Natural killer cell (primary cell): ENCODE data around the gene FBXL16. TPM values are rescaled to one million over a fixed set of nuclear protein-coding genes. Genes with fewer than 3 reads are reported as not detected.

Experiments
- ATAC-seq, 3 donors: fragments of 150-1000 bp in 2 of 3; fragments of 200-7000 bp in 1 of 3; cut with Tn5 transposase; 1 replicate in 1 of 3; 2 replicates in 2 of 3; pipeline ENCODE4 v1.10.0; 2021; ENCODE audit warnings: mild to moderate bottlenecking in 2 of 3, moderate library complexity in 2 of 3
- DNase-seq, 2 donors: peaks; one replicate each; pipeline versions ENCODE4 v3.0.0 to v3.0.0-alpha.2; 2013 to 2021; ENCODE audit warnings: mixed read lengths in 1 of 2
- H3K27ac ChIP-seq: one replicate; pipeline ENCODE4 v1.5.1; 2013; ENCODE audit warnings: mild to moderate bottlenecking, low read length
- H3K27me3 ChIP-seq: one replicate; pipeline ENCODE4 v1.6.1; 2013; ENCODE audit warnings: low read length; ENCODE audit not compliant: control insufficient read depth, insufficient read depth
- H3K36me3 ChIP-seq: one replicate; pipeline ENCODE4 v1.6.1; 2013; ENCODE audit warnings: low read length; ENCODE audit not compliant: control insufficient read depth, insufficient read depth
- H3K4me1 ChIP-seq: one replicate; pipeline ENCODE4 v1.6.1; 2013; ENCODE audit warnings: low read length; ENCODE audit not compliant: control insufficient read depth, insufficient read depth
- H3K4me3 ChIP-seq: one replicate; pipeline ENCODE4 v1.5.1; 2013; ENCODE audit warnings: low read length
- H3K9me3 ChIP-seq: one replicate; pipeline ENCODE4 v1.6.1; 2013; ENCODE audit warnings: low read length; ENCODE audit not compliant: control insufficient read depth, insufficient read depth
- H3K27ac Mint-ChIP-seq, 2 donors: one replicate each; pipeline ENCODE4 v1.8.0; 2022; ENCODE audit warnings: mild to moderate bottlenecking in 2 of 2, mixed read lengths in 2 of 2, moderate library complexity in 1 of 2
- H3K27me3 Mint-ChIP-seq, 2 donors: one replicate each; pipeline ENCODE4 v1.8.0; 2022; ENCODE audit warnings: low read depth in 2 of 2, mixed read lengths in 2 of 2
- H3K36me3 Mint-ChIP-seq: one replicate; pipeline ENCODE4 v1.8.0; 2022; ENCODE audit warnings: mixed read lengths
- H3K4me1 Mint-ChIP-seq, 2 donors: one replicate each; pipeline ENCODE4 v1.8.0; 2022; ENCODE audit warnings: mixed read lengths in 2 of 2
- H3K4me3 Mint-ChIP-seq: one replicate; pipeline ENCODE4 v1.8.0; 2022; ENCODE audit warnings: mild to moderate bottlenecking, moderate library complexity, mixed read lengths
- H3K9me3 Mint-ChIP-seq, 2 donors: one replicate each; pipeline ENCODE4 v1.8.0; 2022; ENCODE audit warnings: mixed read lengths in 2 of 2
- WGBS: methylation state at CpG from one replicate; pipeline ENCODE4 v1.1.7; 2013; ENCODE audit warnings: missing lambda C conversion rate; ENCODE audit not compliant: insufficient coverage; 5-methylcytosine and 5-hydroxymethylcytosine counted together
- intact Hi-C: fragments of 100-400 bp; cut with micrococcal nuclease; formaldehyde crosslinking; loops from one replicate; pipeline ENCODE4 v1.14.2; 2022
- total RNA-seq, 4 donors: library from RNA; stranded (reverse); fragments of 120-200 nt in 1 of 4; gene quantifications; one replicate each; pipeline versions ENCODE4 v1.2.3 to v1.2.4, GENCODE V29; 2013 to 2022
- TF ChIP-seq, protein P1 (sequence below): fragments of 200-600 bp; IDR thresholded peaks from one replicate; pipeline ENCODE4 v1.8.0; 2022; ENCODE audit warnings: antibody characterized with exemption

The FBXL16 gene
- total RNA-seq, 3 donors from 2014 or later (not counting 1 experiment from before 2014, with no cell fraction given): 0.48 to 0.79 TPM; not detected in 1

DNA sequence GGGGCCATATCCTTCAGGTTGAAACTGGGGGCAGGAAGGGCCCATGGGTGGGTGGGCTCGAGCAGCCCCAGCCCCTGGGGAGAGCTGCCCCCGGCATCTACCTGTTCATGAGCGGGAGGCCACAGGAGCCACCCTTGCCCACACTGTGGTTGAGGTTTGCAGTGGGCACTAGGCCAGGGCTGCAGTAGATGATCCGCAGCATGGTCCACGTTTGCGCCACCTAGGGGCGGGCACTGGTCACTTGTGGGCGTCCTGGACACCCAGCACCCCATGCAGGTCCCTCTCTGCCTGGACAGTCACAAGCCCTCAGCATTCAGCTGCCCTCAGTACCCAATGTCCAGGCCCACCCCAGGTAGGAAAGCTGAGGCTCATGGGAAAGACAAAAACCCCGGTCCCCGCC lies 19.6 kb downstream of the FBXL16 start:
- Histone ChIP-seq H3K4me3 (no peak overlapping the region), H3K9me3 (no peaks in the 10 kb centered on the region), H3K36me3 (peaks cover 21% of the 10 kb centered on the region), H3K27ac (no peak overlapping the region), H3K4me1 (peaks cover 64% of the 10 kb centered on the region), H3K27me3 (no peaks in the 10 kb centered on the region)
- intact Hi-C loops: no loop called here
- DNase-seq (no peak), ATAC-seq (no peak)
- Mint-ChIP-seq H3K9me3 (no peaks in the 10 kb centered on the region), H3K4me1 (peaks cover 6 to 38% of the 10 kb centered on the region in 2 donors), H3K36me3 (no peaks in the 10 kb centered on the region), H3K27ac (peak overlapping the region in 1 of 2 donors; percentile 16), H3K27me3 (no peaks in the 10 kb centered on the region), H3K4me3 (peak overlapping the region; percentile 31)
- TF ChIP-seq, protein P1, sequence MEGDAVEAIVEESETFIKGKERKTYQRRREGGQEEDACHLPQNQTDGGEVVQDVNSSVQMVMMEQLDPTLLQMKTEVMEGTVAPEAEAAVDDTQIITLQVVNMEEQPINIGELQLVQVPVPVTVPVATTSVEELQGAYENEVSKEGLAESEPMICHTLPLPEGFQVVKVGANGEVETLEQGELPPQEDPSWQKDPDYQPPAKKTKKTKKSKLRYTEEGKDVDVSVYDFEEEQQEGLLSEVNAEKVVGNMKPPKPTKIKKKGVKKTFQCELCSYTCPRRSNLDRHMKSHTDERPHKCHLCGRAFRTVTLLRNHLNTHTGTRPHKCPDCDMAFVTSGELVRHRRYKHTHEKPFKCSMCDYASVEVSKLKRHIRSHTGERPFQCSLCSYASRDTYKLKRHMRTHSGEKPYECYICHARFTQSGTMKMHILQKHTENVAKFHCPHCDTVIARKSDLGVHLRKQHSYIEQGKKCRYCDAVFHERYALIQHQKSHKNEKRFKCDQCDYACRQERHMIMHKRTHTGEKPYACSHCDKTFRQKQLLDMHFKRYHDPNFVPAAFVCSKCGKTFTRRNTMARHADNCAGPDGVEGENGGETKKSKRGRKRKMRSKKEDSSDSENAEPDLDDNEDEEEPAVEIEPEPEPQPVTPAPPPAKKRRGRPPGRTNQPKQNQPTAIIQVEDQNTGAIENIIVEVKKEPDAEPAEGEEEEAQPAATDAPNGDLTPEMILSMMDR: no peak
- 74% methylated on average over 10 of the region's 10 CpGs for WGBS

DNA sequence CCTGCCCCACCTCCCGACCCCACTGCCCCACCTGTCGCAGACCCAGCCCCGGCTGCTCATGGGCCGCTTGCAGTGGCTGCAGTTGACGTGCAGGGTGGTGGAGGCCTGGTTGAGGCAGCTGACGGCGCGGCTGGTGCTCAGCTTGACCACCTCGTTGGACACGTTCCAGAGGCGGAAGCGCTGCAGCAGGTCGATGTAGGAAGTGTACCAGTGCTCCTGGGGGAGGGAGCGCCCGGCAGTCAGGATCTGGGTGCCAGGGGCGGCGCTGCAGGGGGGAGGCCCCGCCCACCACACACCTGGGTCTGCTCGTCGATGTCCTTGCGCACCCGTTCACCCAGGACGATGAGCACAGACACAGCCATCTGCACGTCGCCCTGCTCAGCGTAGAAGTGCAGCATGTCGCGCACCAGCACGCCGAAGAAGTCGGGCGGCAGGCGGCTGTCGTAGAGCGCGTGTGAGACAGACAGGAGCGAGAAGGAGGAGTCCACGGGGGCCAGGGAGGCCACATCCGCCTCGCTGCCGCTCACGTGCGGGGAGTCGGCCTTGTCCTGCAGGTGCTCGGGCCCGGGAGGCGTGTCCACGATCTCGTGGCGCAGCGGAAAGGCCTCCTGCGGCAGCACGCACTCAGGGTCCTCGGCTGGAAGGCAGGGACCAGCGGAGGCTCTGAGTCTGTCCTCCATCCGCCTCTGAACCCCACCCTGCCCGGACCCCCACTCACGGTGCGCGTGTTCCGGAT lies 20.5 kb downstream of the FBXL16 start:
- H3K9me3 Mint-ChIP-seq: no peaks in the 10 kb centered on the region
- no peak for DNase-seq
- Histone ChIP-seq H3K9me3 (no peaks in the 10 kb centered on the region), H3K27ac (peak overlapping the region; percentile 82), H3K4me1 (peaks cover 61% of the 10 kb centered on the region), H3K27me3 (no peaks in the 10 kb centered on the region), H3K36me3 (peaks cover 21% of the 10 kb centered on the region), H3K4me3 (no peak overlapping the region)
- no peak for ATAC-seq
- peaks cover 2 to 33% of the 10 kb centered on the region in 2 donors for H3K4me1 Mint-ChIP-seq
- no peaks in the 10 kb centered on the region for H3K36me3 Mint-ChIP-seq
- WGBS: 96% methylated on average over 61 of the region's 61 CpGs
- no peaks in the 10 kb centered on the region for H3K27me3 Mint-ChIP-seq
- TF ChIP-seq, protein P1: no peak
- intact Hi-C loops: no loop called here
- H3K27ac Mint-ChIP-seq: peak overlapping the region; percentile 78 to 85
- no peak overlapping the region for H3K4me3 Mint-ChIP-seq

DNA sequence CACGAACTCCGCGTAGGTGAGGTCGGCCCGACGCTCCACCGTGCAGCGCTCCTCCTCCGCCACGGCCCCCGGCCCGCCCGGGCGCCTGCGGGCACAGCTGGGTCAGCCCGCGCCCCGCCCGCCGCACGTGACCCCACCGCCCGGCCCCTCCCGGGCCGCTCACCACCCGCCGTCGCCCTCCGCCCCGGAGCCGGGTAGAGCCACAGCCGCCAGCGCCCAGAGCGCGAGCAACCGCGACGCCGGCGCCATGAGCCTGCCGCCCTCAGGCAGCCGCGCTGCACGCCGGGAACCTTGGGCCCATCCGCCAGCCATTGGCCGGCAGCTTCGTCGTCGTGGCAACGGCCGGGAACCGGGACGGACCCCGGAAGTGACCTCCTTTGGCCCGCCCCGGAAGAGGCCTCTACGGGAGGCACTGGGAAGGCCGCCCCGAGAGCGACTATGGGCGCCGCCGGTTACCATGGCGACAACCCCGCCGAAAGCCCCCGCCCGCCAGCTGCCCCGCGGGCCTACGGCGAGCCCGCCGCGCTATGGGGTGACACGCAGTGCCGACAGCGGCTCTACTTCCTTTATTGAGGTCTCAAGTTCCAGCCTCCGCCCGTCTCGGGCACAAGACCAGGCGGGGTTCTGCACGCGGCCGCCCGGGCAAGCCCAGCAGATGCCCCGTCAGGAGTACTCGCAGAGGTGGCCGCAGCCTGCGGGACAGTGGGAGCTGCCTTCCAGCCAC lies 21.4 kb downstream of the FBXL16 start, which contains the start of gene JMJD8:
JMJD8 (minus strand) TSS at position 264 of the 724 bp plus-strand sequence; CDS start at position 249, 15 bp downstream.
- Mint-ChIP-seq H3K9me3 (no peaks in the 10 kb centered on the region), H3K4me3 (peak within 1 kb of the TSS; percentile 83), H3K27ac (peak within 1 kb of the TSS; percentile 78 to 85), H3K27me3 (no peaks in the 10 kb centered on the region), H3K4me1 (peaks cover 0 to 31% of the 10 kb centered on the region in 2 donors), H3K36me3 (no peaks in the 10 kb centered on the region)
- peak; percentile 60 to 77 (median 74) for ATAC-seq
- Histone ChIP-seq H3K9me3 (no peaks in the 10 kb centered on the region), H3K4me1 (peaks cover 60% of the 10 kb centered on the region), H3K4me3 (peak within 1 kb of the TSS; percentile 54), H3K27ac (peak within 1 kb of the TSS; percentile 82), H3K27me3 (no peaks in the 10 kb centered on the region), H3K36me3 (peaks cover 21% of the 10 kb centered on the region)
- WGBS: 2% methylated on average over 91 of the region's 91 CpGs
- peak; percentile 94 to 97 for DNase-seq
- intact Hi-C loops: no loop called here
- TF ChIP-seq, protein P1: no peak
